ENCODE results near the gene KCNMA1.

DNA sequence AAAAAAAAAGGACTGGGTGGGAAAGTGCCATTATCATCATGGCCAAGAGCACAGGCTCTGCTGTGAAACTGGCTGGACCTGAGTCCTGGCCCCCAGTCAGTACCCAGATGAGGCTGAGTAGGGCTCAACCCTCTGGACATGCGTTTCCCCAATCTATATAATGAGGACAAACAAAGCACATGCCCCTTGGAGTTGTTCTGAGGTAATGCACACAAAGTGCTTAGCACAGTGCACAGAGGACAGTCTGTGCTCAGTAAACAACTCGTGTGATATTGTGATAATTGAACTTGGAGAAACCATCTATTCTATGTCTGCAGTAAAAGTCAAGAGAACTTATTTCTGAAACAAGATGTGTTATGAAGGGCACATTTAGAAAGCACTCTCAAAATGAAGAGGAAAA, 138.8 kb downstream of the KCNMA1 start:
- no peak for TF ChIP-seq RAD21 (IDR thresholded peaks at IDR 0.05; ENCODE audit: low read depth)
- no peak for TF ChIP-seq MAX (IDR thresholded peaks at IDR 0.05)
- no peak for TF ChIP-seq EP300 (IDR thresholded peaks at IDR 0.05; ENCODE audit: borderline replicate concordance)
- TF ChIP-seq TAF1 (IDR thresholded peaks at IDR 0.05; ENCODE audit: low read depth): no peak
- no peak for TF ChIP-seq CEBPB (IDR thresholded peaks at IDR 0.05)

Data from Ishikawa (cell line).